ENCODE results near the gene SMIM29. TPM values are rescaled to one million over a fixed set of nuclear protein-coding genes. Genes with fewer than 3 reads are reported as not detected.

The SMIM29 gene
- total RNA-seq, 4 donors from 2014 or later = 5.2 to 44.3 (median 20.0) TPM

DNA sequence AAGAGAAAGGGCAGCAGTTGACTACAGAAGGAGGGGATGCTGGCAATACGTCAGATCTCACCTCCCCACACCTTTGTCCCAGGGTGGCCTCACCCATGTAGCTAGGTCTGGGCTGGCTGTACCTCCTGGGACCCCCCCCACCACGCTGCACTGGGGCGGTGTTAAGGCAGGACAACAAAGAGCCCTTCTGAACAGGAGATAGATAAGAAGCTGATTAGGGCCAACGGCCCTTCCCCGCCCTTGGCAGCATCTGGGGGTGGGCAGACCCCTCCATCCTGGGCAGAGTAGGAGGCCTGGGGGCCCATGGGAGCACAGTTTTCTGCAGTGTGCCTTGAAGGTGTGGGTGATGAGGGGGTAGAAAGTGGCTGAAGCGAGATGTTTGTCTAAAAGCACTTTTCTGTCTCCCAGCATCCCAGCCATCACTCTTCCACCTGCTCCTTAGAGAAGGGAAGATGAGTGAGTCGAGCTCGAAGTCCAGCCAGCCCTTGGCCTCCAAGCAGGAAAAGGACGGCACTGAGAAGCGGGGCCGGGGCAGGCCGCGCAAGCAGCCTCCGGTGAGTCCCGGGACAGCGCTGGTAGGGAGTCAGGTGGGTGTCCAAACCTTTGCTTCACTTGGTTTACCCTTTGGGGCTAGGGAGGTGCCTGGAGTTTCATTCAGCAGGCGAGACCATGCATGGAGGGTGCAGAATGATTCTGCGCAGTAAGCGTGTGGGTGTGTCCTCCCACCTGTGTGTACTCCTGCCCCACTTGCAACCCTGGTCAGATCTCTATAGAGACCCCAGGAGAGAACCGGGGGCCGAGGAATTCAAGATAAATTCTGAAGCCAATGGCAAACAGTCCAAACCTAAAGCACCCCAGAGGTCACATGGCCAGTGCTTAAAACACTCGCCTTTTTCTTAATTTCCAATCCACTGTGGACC lies 8.2 kb downstream of the SMIM29 start:
- Histone ChIP-seq H3K9me3 (no peaks in the 10 kb centered on the region), H3K4me3 (no peak overlapping the region), H3K4me1 (peaks cover 11 to 14% of the 10 kb centered on the region in 2 donors), H3K27me3 (no peaks in the 10 kb centered on the region), H3K36me3 (no peaks in the 10 kb centered on the region), H3K27ac (no peak overlapping the region)
- no peak for DNase-seq
- no peak for TF ChIP-seq POLR2A (IDR thresholded peaks at IDR 0.05)
- TF ChIP-seq, protein P1, sequence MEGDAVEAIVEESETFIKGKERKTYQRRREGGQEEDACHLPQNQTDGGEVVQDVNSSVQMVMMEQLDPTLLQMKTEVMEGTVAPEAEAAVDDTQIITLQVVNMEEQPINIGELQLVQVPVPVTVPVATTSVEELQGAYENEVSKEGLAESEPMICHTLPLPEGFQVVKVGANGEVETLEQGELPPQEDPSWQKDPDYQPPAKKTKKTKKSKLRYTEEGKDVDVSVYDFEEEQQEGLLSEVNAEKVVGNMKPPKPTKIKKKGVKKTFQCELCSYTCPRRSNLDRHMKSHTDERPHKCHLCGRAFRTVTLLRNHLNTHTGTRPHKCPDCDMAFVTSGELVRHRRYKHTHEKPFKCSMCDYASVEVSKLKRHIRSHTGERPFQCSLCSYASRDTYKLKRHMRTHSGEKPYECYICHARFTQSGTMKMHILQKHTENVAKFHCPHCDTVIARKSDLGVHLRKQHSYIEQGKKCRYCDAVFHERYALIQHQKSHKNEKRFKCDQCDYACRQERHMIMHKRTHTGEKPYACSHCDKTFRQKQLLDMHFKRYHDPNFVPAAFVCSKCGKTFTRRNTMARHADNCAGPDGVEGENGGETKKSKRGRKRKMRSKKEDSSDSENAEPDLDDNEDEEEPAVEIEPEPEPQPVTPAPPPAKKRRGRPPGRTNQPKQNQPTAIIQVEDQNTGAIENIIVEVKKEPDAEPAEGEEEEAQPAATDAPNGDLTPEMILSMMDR (IDR thresholded peaks at IDR 0.05) = no peak
- intact Hi-C loops (cut with DNase I; ENCODE audit: low total_unique reads) = no loop called here

DNA sequence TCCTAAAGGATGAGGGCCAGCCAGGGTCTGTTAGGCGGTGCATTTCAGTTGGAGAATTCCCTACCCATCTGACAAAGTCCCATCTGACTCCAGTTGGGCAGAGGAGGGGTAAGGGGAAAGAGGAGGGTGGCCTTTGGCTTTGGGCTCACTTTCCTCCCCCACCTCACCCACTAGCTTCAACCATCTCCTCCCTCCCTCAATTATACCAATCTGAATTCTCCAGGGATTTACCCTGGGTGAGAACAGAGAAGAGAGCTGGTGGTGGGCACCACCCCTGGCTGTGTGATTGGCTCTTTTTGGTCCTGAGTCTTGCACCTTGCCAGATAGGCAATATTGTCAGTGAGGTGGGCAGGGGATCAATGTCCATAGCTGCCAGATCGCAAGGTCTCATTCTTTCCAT lies 8.9 kb downstream of the SMIM29 start:
- H3K4me3 ChIP-seq = no peak overlapping the region
- H3K36me3 ChIP-seq = no peaks in the 10 kb centered on the region
- no peak overlapping the region for H3K27ac ChIP-seq
- TF ChIP-seq, protein P1 (IDR thresholded peaks at IDR 0.05) = no peak
- no peak for TF ChIP-seq POLR2A (IDR thresholded peaks at IDR 0.05)
- H3K27me3 ChIP-seq = no peaks in the 10 kb centered on the region
- no peaks in the 10 kb centered on the region for H3K9me3 ChIP-seq
- intact Hi-C loops (cut with DNase I; ENCODE audit: low total_unique reads) = no loop called here
- DNase-seq = no peak
- H3K4me1 ChIP-seq = peaks cover 10 to 14% of the 10 kb centered on the region in 2 donors

DNA sequence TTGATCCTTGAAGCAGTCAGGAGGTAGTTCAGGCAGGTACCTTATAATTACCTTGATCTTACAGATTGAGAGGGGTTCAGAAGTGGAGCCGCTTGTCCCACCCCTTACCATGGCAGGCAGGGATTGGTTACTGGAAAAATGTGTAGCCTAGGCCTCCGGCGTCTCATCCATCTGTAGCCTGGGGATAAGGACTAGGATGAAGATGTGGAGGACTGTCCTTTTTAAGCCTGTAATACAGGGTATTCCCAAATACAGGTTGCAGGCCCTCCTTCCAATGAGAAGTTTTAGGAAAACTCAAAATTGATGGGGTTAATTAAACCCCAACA lies 9.3 kb downstream of the SMIM29 start:
- Histone ChIP-seq H3K9me3 (no peaks in the 10 kb centered on the region), H3K4me1 (peaks cover 6 to 10% of the 10 kb centered on the region in 2 donors), H3K4me3 (no peak overlapping the region), H3K27ac (no peak overlapping the region), H3K27me3 (no peaks in the 10 kb centered on the region), H3K36me3 (no peaks in the 10 kb centered on the region)
- no peak for DNase-seq
- intact Hi-C loops (cut with DNase I; ENCODE audit: low total_unique reads) = no loop called here
- TF ChIP-seq, protein P1 (IDR thresholded peaks at IDR 0.05) = no peak
- TF ChIP-seq POLR2A (IDR thresholded peaks at IDR 0.05) = no peak

DNA sequence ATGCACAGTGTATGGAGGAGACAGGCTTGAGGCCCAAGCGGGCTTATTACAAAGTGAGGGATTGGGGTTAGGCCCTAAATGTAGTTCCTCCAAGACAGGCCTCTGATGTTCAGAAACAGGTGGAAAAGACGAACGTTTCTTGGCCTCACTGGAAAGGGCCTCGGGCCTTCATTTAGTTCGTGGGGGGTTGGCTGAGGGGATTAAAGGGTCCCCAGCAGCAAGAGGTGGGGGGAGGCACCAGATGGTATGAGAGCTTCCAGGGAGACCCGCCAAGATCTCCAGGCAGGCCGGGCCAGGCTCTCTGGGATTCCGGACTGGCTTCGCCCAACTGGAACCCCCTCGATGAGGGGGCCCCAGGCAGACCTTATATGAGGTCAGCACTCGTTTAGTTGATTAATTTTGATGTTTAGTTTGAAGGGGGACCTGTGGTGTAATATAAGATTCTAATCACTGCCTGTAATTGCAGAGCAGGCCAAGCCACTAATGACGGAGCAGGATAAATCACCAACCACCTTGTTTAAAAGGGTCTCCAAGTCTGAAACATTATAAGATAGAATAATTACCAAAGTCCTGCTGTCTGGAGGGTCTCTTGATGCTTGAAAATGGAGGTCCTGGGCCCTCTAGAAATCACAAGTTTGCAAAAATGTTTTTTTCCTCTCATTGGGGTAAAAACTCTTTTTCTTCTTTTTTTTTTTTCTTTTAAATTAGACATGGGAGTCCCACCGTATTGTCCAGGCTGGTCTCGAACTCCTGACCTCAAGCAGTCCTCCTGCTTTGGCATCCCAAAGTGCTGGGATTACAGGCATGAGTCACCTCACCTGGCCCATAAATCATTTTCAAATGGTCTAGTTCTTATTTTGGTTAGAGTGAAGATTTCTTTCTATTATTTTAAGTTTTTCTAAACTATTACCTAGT lies 10.0 kb downstream of the SMIM29 start:
- no peak overlapping the region for H3K27ac ChIP-seq
- intact Hi-C loops (cut with DNase I; ENCODE audit: low total_unique reads) = no loop called here
- no peak for DNase-seq
- no peaks in the 10 kb centered on the region for H3K27me3 ChIP-seq
- TF ChIP-seq POLR2A (IDR thresholded peaks at IDR 0.05) = no peak
- TF ChIP-seq, protein P1 (IDR thresholded peaks at IDR 0.05) = no peak
- H3K9me3 ChIP-seq = no peaks in the 10 kb centered on the region
- H3K36me3 ChIP-seq = no peaks in the 10 kb centered on the region
- H3K4me1 ChIP-seq = peaks cover under 1 to 6% of the 10 kb centered on the region in 2 donors
- H3K4me3 ChIP-seq = no peak overlapping the region
